GM12801 (cell line): Measurements from ENCODE around the gene MAF.

Source experiments
- CTCF ChIP-seq: IDR thresholded peaks from one replicate; pipeline ENCODE4 v1.5.1; 2011; ENCODE audit warnings: control low read depth; ENCODE audit not compliant: insufficient read length; ENCODE audit errors: extremely low read depth

Gene MAF

GRCh38 chr16:79560318-79560717 lies 40.2 kb downstream of the MAF start:
- TF ChIP-seq CTCF: no peak

- no peak for TF ChIP-seq CTCF
These were observed 41.0 kb downstream of the MAF start for GRCh38 chr16:79559532-79559931.

GRCh38 chr16:79557421-79557820 lies 43.1 kb downstream of the MAF start:
- TF ChIP-seq CTCF: no peak

- TF ChIP-seq CTCF: no peak
These were observed 45.6 kb downstream of the MAF start for GRCh38 chr16:79554912-79555311.

- TF ChIP-seq CTCF: no peak
These were observed 50.2 kb downstream of the MAF start for GRCh38 chr16:79550373-79550772.

- no peak for TF ChIP-seq CTCF
These were observed 53.5 kb downstream of the MAF start for GRCh38 chr16:79547085-79547484.
